HG03039 (cell line): ENCODE results near the gene GRIN2A.

ENCODE experiments used
- ATAC-seq: cut with Tn5 transposase; IDR thresholded peaks from one replicate; pipeline ENCODE4 v1.9.1; 2021; ENCODE audit warnings: mild to moderate bottlenecking, moderate library complexity; ENCODE audit not compliant: unreplicated experiment

The GRIN2A gene

DNA sequence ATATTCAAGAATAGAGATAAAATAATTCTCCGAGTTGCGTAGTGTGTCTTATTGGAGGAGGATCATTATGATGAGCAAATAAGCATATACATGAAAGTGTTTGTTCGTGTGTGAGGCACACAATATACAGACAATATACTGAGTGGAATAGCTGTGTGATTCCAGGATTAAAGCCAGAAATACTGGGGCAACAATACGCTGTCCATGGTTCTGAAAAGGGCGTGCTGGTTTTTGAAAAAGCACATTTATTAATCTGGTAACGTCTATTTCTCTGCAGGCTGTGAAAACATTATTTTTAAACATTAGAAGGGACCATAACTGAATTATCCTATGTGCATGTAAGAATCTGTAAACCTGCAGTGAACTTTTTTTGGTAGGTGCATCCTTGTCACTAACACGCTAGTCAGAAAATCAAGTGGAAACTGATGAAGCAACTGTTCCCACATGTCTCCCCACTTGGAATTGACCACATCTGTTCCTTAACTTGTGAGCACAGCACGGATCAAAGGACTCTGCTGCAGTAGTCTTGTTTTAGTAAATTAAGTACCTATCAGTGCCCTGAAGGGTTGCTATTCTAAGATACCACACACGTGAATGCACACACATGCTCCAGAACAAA is 346.0 kb downstream of the GRIN2A start:
- ATAC-seq: no peak

DNA sequence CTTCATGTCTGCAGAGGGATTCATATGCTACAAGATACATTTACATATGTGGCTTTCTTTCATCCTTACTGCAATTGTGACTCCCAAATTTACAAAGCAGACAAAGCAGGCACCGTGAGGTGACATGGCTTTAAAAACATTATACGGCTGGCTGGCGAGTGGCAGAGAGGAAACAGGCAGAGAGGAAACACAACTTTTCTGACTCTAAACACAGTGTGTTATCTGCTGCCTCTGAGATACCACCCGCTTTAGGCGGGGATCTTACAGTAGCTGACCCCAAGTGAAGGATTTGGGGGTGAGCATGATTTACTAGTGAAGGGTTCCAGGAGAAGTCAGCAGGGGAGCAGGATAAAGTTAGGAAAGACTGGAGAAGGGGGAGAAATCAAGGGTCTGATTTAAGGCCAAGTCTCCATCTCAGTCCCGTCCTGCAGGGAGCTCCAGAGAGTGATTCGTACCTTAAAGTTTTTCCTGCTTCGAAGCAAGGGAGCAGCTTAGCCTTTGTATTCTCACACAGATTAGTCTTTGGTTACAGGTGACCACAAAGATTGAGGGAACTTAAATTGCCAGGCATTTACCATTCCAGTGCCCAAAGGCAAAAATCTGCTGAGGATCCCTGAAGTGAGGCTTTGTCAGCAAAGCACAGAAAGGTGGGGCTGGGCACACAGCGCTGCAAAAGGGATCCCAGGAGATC is 355.0 kb downstream of the GRIN2A start:
- ATAC-seq: no peak

- no peak for ATAC-seq
Observed at GRCh38 chr16:9826656-9827055, 355.6 kb downstream of the GRIN2A start.

- ATAC-seq: no peak
Observed at GRCh38 chr16:9824200-9825068, 357.8 kb downstream of the GRIN2A start.

DNA sequence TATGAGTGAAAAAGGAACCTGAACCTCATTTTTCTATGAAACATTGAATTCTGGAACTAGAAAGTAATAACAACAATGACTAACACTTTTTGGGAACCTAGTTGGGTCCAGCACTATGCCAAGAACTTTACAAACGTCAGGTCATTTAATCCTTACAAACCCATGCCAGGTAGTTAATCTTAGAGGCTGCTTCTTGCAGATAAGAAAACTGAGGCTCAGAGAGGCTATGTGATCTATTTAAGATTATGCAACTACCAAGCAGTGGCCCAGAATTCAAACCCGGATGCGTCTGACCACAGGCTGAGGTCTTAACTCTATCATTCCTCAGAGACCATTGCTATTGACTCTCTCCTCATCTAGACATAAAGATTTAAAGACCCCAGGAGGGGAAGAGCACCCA is 358.7 kb downstream of the GRIN2A start:
- no peak for ATAC-seq

GRCh38 chr16:9821970-9822369 is 360.3 kb downstream of the GRIN2A start:
- no peak for ATAC-seq

- ATAC-seq: no peak
Observed at GRCh38 chr16:9821331-9821730, 360.9 kb downstream of the GRIN2A start.

DNA sequence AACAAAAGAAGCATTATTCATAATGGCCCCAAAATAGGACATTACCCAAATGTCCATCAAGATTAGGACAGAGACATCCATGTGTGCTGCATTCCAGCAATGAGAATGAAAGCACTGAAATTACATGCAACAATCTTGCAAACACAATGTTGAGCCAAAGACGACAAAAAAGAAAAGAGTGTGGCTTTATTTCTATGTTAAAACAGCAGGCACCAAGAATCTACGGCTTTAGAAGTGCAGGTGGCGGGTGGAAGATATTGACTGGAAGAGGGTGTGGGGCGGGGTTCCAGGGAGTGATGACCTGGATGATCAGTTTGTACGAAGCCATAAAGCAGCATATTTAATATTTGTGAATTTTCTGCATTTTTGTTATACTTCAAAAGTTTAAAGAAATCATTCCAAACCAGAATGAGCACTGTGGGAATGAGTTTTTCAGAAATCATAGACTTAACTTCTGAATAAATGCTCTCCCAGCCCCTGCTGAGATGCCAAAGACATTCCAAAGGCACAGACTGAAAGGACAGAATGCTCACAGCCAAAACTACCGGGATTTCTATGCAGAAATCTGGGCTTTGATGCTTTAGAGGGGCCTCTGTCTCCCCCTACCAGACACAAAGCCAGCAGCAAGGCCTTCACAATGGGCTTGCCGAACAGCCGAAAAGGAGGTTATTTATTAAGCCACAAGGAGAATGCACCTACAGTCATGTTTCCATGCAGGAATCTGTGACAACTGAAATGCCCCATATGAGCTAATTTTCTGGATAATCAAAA is 361.6 kb downstream of the GRIN2A start:
- ATAC-seq: no peak

GRCh38 chr16:9818702-9819101 is 363.5 kb downstream of the GRIN2A start:
- ATAC-seq: no peak

DNA sequence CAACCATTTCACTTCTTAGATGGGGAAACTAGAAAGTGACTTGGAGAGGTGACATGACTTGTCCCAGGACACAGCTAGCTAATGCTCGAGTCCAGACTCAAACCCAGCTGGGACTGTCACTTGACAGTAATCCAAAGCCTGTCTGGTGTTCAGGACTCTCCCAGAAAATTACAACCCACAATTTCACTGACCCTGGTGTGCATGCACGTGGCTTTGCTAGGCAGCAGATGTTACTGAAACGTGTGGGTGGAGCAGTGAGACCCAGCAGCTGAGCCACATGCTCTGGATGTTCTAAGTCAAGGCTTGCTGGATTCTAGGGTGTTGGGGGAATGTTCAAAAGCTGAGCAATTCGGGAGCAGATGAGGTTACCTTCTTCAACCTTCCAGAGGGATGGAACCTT is 364.6 kb downstream of the GRIN2A start:
- ATAC-seq: no peak

DNA sequence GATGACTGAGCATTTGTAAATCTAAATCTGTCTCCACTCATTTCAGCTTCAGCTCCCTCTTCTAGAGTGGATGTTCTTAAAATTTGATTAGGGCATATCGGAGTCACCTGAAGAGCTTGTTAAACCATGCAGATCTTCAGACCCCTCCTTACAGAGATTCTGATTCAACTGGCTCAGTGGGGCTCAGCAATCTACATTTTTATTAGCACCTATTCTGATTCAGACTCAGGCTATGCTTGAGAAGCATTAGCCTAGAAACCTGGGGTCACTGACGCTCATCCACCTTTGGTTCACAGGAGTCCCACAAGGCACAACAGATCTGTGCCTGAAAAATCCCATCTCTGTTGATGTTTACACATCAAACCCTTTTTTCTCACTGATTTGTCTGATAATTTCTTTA is 365.6 kb downstream of the GRIN2A start:
- no peak for ATAC-seq

DNA sequence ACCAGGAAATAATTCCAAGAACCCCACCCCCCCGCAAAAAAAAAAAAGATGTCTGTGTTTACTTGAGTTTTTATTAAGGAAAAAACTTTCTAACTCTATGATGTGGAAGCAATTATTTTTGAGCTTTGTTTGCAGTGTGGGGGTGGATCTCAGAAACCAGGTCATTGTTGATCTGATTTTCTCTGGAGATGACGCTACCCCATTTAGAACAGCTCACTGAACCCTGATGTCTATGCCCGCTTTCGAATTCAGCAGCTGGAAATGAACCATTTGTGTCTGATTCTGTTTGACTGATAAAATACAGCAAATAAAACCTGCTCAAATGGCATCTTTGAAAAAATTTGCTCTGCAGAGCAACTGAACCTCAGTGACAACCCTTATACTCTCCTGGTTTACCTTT is 368.6 kb downstream of the GRIN2A start:
- no peak for ATAC-seq

GRCh38 chr16:9808210-9808609 is 374.0 kb downstream of the GRIN2A start:
- no peak for ATAC-seq

GRCh38 chr16:9807302-9807701 is 374.9 kb downstream of the GRIN2A start:
- no peak for ATAC-seq

GRCh38 chr16:9805109-9805508 is 377.1 kb downstream of the GRIN2A start:
- no peak for ATAC-seq

DNA sequence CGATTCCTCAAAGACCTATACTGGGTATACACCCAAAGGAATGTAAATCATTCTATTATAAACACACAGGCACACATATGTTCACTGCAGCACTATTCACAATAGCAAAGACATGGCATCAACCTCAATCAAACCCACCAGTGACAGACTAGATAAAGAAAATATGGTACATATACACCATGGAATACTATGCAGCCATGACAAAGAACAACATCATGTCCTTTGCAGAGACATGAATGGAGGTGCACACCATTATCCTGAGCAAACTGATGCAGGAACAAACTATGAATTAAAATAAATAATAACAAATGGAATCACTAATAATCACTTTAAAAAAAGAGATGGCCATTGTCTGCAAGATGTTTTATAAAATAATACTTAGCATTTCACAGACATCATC is 380.1 kb downstream of the GRIN2A start:
- ATAC-seq: no peak

- ATAC-seq: no peak
Observed at GRCh38 chr16:9801651-9802050, 380.6 kb downstream of the GRIN2A start.

- ATAC-seq: no peak
Observed at GRCh38 chr16:9800186-9800738, 382.0 kb downstream of the GRIN2A start.

- ATAC-seq: no peak
Observed at GRCh38 chr16:9798952-9799580, 383.2 kb downstream of the GRIN2A start.

DNA sequence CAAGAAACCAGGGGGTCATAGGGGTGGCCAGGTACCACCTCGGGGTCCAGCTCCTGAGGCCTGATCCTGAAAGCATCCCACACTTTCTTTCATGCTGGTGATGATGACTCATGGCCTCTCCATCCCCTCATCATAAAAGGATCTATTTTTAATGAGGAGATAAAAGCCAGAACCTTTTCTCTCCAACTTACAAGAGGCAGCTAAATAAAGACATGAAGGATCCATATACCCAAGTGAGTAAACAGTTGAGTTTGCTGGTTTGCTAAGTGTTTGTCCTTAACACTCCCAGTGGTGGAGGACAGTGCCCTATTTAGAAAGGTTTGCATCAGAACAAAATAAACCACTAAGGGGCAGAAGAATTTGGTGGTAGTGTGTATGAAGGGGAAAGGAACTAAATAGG is 383.8 kb downstream of the GRIN2A start:
- no peak for ATAC-seq
